D721Med (cell line): ENCODE data around the gene TFAP2D.

Source experiments
- DNase-seq: peaks from one replicate; pipeline ENCODE4 v3.0.0; 2011; ENCODE audit warnings: low spot score; ENCODE audit not compliant: insufficient read length
- FAIRE-seq: peaks from 2 replicates; lab custom pipeline; 2011; peaks lifted over from hg19 to GRCh38; lab: Jason Lieb, UNC
- TF ChIP-seq, protein P1 (sequence below): IDR thresholded peaks from 2 replicates; pipeline ENCODE4 v1.5.1; 2012; ENCODE audit warnings: mild to moderate bottlenecking, control low read depth; ENCODE audit not compliant: insufficient read depth; ENCODE audit errors: missing control alignments

TFAP2D gene

DNA sequence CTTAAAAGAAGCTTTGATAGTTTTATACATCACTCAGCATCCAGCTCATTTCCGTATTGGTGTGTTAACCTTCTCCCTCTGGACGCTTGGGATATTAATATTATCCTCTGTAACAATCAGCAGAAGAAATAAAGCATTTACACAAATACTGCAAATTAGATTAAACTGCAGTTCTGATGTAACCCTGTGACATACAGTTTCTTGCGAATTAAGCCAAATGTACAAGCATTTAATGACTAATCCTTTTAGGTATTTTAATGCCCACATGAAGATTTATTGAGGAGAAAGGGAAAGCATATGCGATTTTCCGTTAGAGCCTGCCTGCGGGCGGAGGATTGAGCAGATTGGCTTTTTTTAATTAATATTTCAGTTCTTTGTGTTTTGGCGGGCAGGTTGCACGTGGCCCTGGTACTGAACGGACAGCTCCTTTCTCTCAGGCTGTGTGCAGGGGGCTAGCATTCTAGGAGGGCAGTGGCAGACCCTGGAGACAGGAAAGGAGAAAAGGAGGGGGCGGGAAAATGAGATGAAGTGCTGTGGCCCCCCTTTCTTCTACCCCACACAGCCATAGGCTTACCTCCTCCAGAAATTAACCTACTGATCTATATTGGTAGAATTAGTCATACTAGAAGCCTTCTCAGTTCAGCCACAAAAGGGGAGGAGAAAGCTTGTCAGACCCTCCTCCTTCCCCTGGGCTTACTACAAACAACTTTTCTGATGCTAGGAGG lies 14.1 kb upstream of the TFAP2D start:
- DNase-seq, result no peak
- FAIRE-seq, result no peak
- TF ChIP-seq, protein P1, sequence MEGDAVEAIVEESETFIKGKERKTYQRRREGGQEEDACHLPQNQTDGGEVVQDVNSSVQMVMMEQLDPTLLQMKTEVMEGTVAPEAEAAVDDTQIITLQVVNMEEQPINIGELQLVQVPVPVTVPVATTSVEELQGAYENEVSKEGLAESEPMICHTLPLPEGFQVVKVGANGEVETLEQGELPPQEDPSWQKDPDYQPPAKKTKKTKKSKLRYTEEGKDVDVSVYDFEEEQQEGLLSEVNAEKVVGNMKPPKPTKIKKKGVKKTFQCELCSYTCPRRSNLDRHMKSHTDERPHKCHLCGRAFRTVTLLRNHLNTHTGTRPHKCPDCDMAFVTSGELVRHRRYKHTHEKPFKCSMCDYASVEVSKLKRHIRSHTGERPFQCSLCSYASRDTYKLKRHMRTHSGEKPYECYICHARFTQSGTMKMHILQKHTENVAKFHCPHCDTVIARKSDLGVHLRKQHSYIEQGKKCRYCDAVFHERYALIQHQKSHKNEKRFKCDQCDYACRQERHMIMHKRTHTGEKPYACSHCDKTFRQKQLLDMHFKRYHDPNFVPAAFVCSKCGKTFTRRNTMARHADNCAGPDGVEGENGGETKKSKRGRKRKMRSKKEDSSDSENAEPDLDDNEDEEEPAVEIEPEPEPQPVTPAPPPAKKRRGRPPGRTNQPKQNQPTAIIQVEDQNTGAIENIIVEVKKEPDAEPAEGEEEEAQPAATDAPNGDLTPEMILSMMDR, result no peak

- FAIRE-seq, result no peak
- no peak for DNase-seq
- TF ChIP-seq, protein P1, result no peak
Measured at GRCh38 chr6:50706575-50706974, 6.8 kb upstream of the TFAP2D start.

DNA sequence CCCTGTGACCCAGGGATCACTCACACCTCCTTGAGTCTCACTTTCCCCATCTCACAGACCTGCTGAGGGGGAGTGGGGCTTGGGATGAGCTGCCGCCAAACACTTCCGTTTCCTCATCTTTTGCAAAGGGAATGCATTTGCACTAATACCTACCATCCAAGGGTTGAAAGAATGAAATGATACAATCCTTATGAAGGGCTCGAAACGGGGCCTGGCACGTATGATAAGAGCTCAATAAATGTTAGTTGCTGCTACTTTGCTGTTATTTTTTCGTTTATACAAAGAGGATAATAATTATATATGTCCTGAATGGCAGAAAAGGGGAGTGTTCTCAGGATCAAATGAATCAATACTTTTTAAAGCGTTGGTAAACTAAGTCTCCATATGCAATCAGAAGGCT lies 6.1 kb upstream of the TFAP2D start:
- no peak for DNase-seq
- TF ChIP-seq, protein P1, result no peak
- no peak for FAIRE-seq

- TF ChIP-seq, protein P1, result no peak
Measured at GRCh38 chr6:50707652-50708300, 5.5 kb upstream of the TFAP2D start.

GRCh38 chr6:50708664-50709365 lies 4.5 kb upstream of the TFAP2D start:
- no peak for FAIRE-seq
- no peak for DNase-seq

More at GRCh38 chr6:50707652-50708300, 5.5 kb upstream of the TFAP2D start:
- DNase-seq (no peak), FAIRE-seq (no peak)

GRCh38 chr6:50709366-50709734 lies 4.0 kb upstream of the TFAP2D start:
- TF ChIP-seq, protein P1, result no peak
- DNase-seq (no peak), FAIRE-seq (no peak)

More at GRCh38 chr6:50708664-50709365, 4.5 kb upstream of the TFAP2D start:
- TF ChIP-seq, protein P1, result no peak
